SU-DHL-6 (cell line): Measurements from ENCODE around the gene ITPR2.

ENCODE experiments used
- H2AFZ ChIP-seq: fragments of 200-600 bp; sonication (generic); 2 replicates; pipeline ENCODE4 v1.6.1; 2014; ENCODE audit warnings: low read depth, mild to moderate bottlenecking, moderate library complexity, mixed read lengths, antibody characterized with exemption, low read length; ENCODE audit not compliant: severe bottlenecking
- H3F3A ChIP-seq: fragments of 200-600 bp; shearing (Covaris generic); 2 replicates; pipeline ENCODE4 v1.6.0; 2016; ENCODE audit warnings: antibody characterized with exemption, mild to moderate bottlenecking; ENCODE audit not compliant: insufficient read depth
- H3K27ac ChIP-seq: fragments of 200-600 bp; sonication (generic); 2 replicates; pipeline ENCODE4 v1.5.1; 2016; ENCODE audit warnings: low read depth, mild to moderate bottlenecking, low read length, moderate library complexity, mixed read lengths
- H3K27me3 ChIP-seq: fragments of 200-600 bp; sonication (generic), shearing (Covaris generic); 2 replicates; pipeline ENCODE4 v1.6.0; 2014; ENCODE audit warnings: mild to moderate bottlenecking, low read length
- H3K36me3 ChIP-seq: fragments of 200-600 bp; sonication (generic); 2 replicates; pipeline ENCODE4 v1.6.1; 2014; ENCODE audit warnings: mild to moderate bottlenecking, low read length, mixed read lengths
- H3K4me2 ChIP-seq: fragments of 300-600, 200-600 bp; shearing (Covaris generic), sonication (generic); 2 replicates; pipeline ENCODE4 v1.6.0; 2014; ENCODE audit warnings: low read length, low read depth, mild to moderate bottlenecking; ENCODE audit not compliant: poor library complexity, severe bottlenecking
- H3K4me3 ChIP-seq: fragments of 200-600 bp; sonication (generic); 2 replicates; pipeline ENCODE4 v1.5.1; 2014; ENCODE audit warnings: antibody characterized with exemption, low read length, mild to moderate bottlenecking, mixed read lengths; ENCODE audit not compliant: insufficient read depth, poor library complexity, severe bottlenecking
- H3K79me2 ChIP-seq: fragments of 200-600 bp; sonication (generic); 2 replicates; pipeline ENCODE4 v1.6.1; 2014; ENCODE audit warnings: mild to moderate bottlenecking, low read length, moderate library complexity; ENCODE audit not compliant: insufficient read depth
- H3K9ac ChIP-seq: fragments of 200-600 bp; sonication (generic); 2 replicates; pipeline ENCODE4 v1.7.0; 2014; ENCODE audit warnings: mild to moderate bottlenecking, low read length
- H3K9me2 ChIP-seq: fragments of 200-600 bp; sonication (generic); replicated peaks from 2 replicates; pipeline ENCODE4 v1.6.1; 2014; ENCODE audit warnings: low read length; ENCODE audit not compliant: insufficient read depth
- H3K9me3 ChIP-seq: fragments of 200-600 bp; sonication (generic); 2 replicates; pipeline ENCODE4 v1.6.1; 2014; ENCODE audit warnings: low read length, mixed read lengths; ENCODE audit not compliant: insufficient read depth
- H4K20me1 ChIP-seq: fragments of 200-600 bp; sonication (generic); 2 replicates; pipeline ENCODE4 v1.6.1; 2014; ENCODE audit warnings: low read depth, mild to moderate bottlenecking, antibody characterized with exemption, low read length, moderate library complexity, mixed read lengths
- EZH2phosphoT487 ChIP-seq: fragments of 200-600 bp; sonication (generic), shearing (Covaris generic); conservative IDR thresholded peaks from 2 replicates; pipeline ENCODE4 v1.6.1; 2018; ENCODE audit warnings: mild to moderate bottlenecking, antibody characterized with exemption, low read length, moderate library complexity, mixed read lengths
- TF ChIP-seq, protein P1 (sequence below): fragments of 200-600 bp; sonication (generic); IDR thresholded peaks from one replicate; pipeline ENCODE4 v1.5.1; 2017; ENCODE audit warnings: antibody characterized with exemption, mild to moderate bottlenecking, low read length, moderate library complexity; ENCODE audit not compliant: insufficient read depth, poor library complexity, severe bottlenecking

ITPR2 gene

DNA sequence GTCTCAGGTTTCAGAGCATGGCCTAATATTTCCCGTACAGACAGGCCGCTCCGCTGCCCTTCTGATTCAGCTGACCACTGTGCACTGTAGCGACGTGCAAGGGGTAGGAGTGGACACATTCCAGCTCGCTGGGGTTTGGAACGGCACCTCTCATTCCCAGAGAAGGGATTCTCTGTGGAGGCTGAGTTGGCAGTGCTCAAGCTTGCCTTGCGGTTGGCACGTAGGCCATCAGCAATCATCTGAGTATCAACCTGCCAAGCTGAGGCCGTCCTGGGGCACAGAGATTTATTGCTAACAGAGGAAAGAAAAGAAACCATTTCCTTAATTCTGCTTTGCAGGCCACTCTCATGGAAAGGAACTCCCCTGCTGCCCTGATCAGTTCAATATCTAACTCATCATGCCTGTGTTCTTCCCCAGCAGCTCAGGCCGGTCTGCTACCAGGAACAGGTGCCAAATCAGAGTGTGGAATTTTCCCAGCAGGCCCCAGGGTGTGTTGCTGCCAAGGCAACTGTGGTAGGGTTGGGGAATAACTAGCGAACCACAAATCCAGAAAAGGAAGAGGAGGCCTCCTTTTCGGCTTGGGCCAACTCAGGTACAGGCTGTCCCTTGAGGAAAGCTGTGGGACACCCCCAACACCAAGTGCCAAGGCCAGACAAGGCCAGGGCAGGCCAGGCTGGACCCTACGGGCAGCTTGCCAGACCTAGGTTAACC, 545.2 kb downstream of the ITPR2 start:
- no peak overlapping the region for H3K9ac ChIP-seq
- H3K4me2 ChIP-seq: no peak overlapping the region
- no peak for TF ChIP-seq EZH2phosphoT487
- TF ChIP-seq, protein P1, sequence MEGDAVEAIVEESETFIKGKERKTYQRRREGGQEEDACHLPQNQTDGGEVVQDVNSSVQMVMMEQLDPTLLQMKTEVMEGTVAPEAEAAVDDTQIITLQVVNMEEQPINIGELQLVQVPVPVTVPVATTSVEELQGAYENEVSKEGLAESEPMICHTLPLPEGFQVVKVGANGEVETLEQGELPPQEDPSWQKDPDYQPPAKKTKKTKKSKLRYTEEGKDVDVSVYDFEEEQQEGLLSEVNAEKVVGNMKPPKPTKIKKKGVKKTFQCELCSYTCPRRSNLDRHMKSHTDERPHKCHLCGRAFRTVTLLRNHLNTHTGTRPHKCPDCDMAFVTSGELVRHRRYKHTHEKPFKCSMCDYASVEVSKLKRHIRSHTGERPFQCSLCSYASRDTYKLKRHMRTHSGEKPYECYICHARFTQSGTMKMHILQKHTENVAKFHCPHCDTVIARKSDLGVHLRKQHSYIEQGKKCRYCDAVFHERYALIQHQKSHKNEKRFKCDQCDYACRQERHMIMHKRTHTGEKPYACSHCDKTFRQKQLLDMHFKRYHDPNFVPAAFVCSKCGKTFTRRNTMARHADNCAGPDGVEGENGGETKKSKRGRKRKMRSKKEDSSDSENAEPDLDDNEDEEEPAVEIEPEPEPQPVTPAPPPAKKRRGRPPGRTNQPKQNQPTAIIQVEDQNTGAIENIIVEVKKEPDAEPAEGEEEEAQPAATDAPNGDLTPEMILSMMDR: no peak
- H4K20me1 ChIP-seq: no peaks in the 10 kb centered on the region
- H2AFZ ChIP-seq: no peak overlapping the region
- no peaks in the 10 kb centered on the region for H3K36me3 ChIP-seq
- no peaks in the 10 kb centered on the region for H3K27me3 ChIP-seq
- no peaks in the 10 kb centered on the region for H3K9me2 ChIP-seq
- H3K4me3 ChIP-seq: no peak overlapping the region
- no peaks in the 10 kb centered on the region for H3K79me2 ChIP-seq
- H3F3A ChIP-seq: no peaks in the 10 kb centered on the region
- no peak overlapping the region for H3K27ac ChIP-seq
- H3K9me3 ChIP-seq: no peaks in the 10 kb centered on the region
